ENCODE results near the gene IL22RA1.

IL22RA1 gene

DNA sequence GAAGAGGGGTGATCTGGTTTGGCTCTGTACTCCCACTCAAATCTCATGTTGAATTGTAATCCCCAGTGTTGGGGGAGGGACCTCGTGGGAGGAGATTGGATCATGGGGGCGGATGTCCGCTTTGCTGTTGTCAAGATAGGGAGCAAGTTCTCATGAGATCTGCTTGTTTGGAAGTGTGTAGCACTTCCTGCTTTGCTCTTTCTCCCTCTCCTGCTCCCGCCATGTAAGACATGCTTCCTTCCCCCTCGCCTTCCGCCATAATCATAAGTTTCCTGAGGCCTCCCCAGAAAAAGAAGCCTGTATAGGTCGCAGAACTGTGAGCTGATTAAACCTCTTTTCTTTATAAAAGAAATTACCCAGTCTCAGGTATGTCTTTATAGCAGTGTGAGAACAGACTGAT lies 58.9 kb downstream of the IL22RA1 start:
- Histone ChIP-seq H3K27ac (ENCODE audit: low read depth, low read length) (no peak overlapping the region), H3K79me1 (ENCODE audit: low read length) (no peaks in the 10 kb centered on the region), H3K23ac (ENCODE audit: low read length) (no peak overlapping the region), H4K8ac (ENCODE audit: low read depth, low read length) (no peak overlapping the region), H3K4ac (ENCODE audit: low read depth, low read length) (no peak overlapping the region), H2BK120ac (ENCODE audit: low read depth, low read length) (no peak overlapping the region), H3K18ac (ENCODE audit: low read length) (no peak overlapping the region), H2BK5ac (ENCODE audit: low read length) (no peak overlapping the region), H3K79me2 (ENCODE audit: control insufficient read depth, insufficient read depth, low read length) (no peaks in the 10 kb centered on the region), H3K9ac (ENCODE audit: low read length) (no peak overlapping the region), H3K4me2 (ENCODE audit: low read length) (no peak overlapping the region), H3K27me3 (ENCODE audit: insufficient read depth, low read length, poor library complexity) (no peaks in the 10 kb centered on the region), H2BK15ac (replicated peaks; ENCODE audit: low read depth) (no peak overlapping the region), H3K36me3 (ENCODE audit: control insufficient read depth, insufficient read depth, low read length) (no peaks in the 10 kb centered on the region), H4K5ac (ENCODE audit: low read length) (no peak overlapping the region), H3K56ac (ENCODE audit: low read length) (no peak overlapping the region), H3K4me1 (ENCODE audit: control insufficient read depth, low read depth, low read length) (no peaks in the 10 kb centered on the region), H2AK5ac (ENCODE audit: low read length) (no peak overlapping the region), H3K4me3 (ENCODE audit: low read length) (no peak overlapping the region)
- no CpG with 5 or more reads among the region's 7 CpGs for WGBS (ENCODE audit: extremely low coverage, insufficient coverage, low lambda C conversion rate)
- DNase-seq = no peak

DNA sequence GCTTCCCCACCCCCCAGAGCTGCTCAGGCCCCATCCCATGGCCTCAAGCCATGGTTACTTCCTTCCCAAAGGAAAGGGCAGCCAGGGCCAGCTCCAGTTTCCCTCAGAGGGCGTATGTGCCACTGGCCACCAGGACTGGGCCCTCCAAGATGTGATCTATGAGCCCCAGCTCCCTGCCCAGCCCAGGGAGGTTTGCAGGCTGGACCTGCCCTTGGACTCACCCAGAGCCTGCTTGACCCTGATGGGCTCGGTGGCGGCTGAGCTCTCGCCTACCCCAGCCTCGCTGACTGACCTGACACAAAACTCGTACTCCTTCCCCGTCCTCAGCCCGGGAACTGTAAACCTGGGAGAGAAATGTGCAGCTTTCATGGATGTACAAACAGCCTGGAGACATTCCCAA lies 60.6 kb downstream of the IL22RA1 start:
- Histone ChIP-seq H2BK5ac (ENCODE audit: low read length) (no peak overlapping the region), H4K5ac (ENCODE audit: low read length) (no peak overlapping the region), H4K8ac (ENCODE audit: low read depth, low read length) (no peak overlapping the region), H3K27ac (ENCODE audit: low read depth, low read length) (no peak overlapping the region), H3K36me3 (ENCODE audit: control insufficient read depth, insufficient read depth, low read length) (no peaks in the 10 kb centered on the region), H3K27me3 (ENCODE audit: insufficient read depth, low read length, poor library complexity) (no peaks in the 10 kb centered on the region), H3K4me3 (ENCODE audit: low read length) (no peak overlapping the region), H3K79me2 (ENCODE audit: control insufficient read depth, insufficient read depth, low read length) (no peaks in the 10 kb centered on the region), H2BK15ac (replicated peaks; ENCODE audit: low read depth) (no peak overlapping the region), H3K23ac (ENCODE audit: low read length) (no peak overlapping the region), H3K4me2 (ENCODE audit: low read length) (no peak overlapping the region), H2AK5ac (ENCODE audit: low read length) (no peak overlapping the region), H3K4me1 (ENCODE audit: control insufficient read depth, low read depth, low read length) (no peaks in the 10 kb centered on the region), H3K4ac (ENCODE audit: low read depth, low read length) (no peak overlapping the region), H3K79me1 (ENCODE audit: low read length) (no peaks in the 10 kb centered on the region), H3K18ac (ENCODE audit: low read length) (no peak overlapping the region), H3K56ac (ENCODE audit: low read length) (no peak overlapping the region), H2BK120ac (ENCODE audit: low read depth, low read length) (no peak overlapping the region), H3K9ac (ENCODE audit: low read length) (no peak overlapping the region)
- DNase-seq = no peak
- WGBS (ENCODE audit: extremely low coverage, insufficient coverage, low lambda C conversion rate) = no CpG with 5 or more reads among the region's 8 CpGs

DNA sequence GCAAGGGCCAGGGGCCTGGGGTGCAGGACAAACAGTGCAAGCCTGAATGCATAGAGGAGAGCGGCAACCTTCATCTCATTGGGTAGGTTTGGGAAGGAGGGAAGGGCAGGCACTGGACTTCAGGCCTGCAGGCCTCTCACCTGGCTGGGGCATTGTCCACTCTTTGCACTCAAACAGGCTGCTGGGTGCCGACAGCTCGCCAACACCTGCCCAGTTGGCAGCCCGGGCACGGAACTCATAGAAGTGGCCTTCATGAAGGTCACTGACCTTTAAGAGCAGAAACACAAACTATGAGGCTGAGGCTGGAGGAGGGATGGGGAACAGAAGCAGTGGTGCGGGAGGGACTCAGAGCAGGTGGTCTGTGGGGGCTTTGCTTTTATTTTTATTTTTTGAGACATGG lies 61.8 kb downstream of the IL22RA1 start:
- Histone ChIP-seq H3K9ac (ENCODE audit: low read length) (no peak overlapping the region), H3K4ac (ENCODE audit: low read depth, low read length) (no peak overlapping the region), H2BK15ac (replicated peaks; ENCODE audit: low read depth) (no peak overlapping the region), H3K79me1 (ENCODE audit: low read length) (no peaks in the 10 kb centered on the region), H3K4me2 (ENCODE audit: low read length) (no peak overlapping the region), H3K36me3 (ENCODE audit: control insufficient read depth, insufficient read depth, low read length) (no peaks in the 10 kb centered on the region), H3K18ac (ENCODE audit: low read length) (no peak overlapping the region), H3K4me3 (ENCODE audit: low read length) (no peak overlapping the region), H4K5ac (ENCODE audit: low read length) (no peak overlapping the region), H2BK120ac (ENCODE audit: low read depth, low read length) (no peak overlapping the region), H3K27me3 (ENCODE audit: insufficient read depth, low read length, poor library complexity) (no peaks in the 10 kb centered on the region), H3K56ac (ENCODE audit: low read length) (no peak overlapping the region), H2AK5ac (ENCODE audit: low read length) (no peak overlapping the region), H4K8ac (ENCODE audit: low read depth, low read length) (no peak overlapping the region), H2BK5ac (ENCODE audit: low read length) (no peak overlapping the region), H3K27ac (ENCODE audit: low read depth, low read length) (no peak overlapping the region), H3K4me1 (ENCODE audit: control insufficient read depth, low read depth, low read length) (no peaks in the 10 kb centered on the region), H3K79me2 (ENCODE audit: control insufficient read depth, insufficient read depth, low read length) (no peaks in the 10 kb centered on the region), H3K23ac (ENCODE audit: low read length) (no peak overlapping the region)
- no CpG with 5 or more reads among the region's 6 CpGs for WGBS (ENCODE audit: extremely low coverage, insufficient coverage, low lambda C conversion rate)
- DNase-seq = no peak

DNA sequence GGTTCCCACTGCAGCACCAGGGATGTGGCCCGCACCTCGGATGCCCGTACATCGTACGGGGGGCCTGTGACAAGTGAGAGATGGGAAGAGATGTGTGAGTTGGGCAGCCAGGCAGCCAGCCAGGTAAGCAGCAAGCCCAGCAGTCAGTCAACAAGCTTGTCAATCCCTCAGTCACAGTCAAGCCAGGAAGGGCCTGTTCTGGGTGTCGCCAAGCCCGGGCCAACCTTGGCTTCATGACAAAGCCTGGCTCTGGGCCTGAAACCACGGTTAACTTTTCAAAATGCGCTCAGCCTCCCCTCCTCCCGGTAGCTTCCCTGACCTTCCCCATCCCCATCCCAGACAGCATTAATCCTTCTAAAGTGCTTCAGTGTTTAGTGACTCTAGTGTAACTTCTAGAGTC lies 62.8 kb downstream of the IL22RA1 start:
- H3K4me3 ChIP-seq (ENCODE audit: low read length) = no peak overlapping the region
- no peak overlapping the region for H4K5ac ChIP-seq (ENCODE audit: low read length)
- H3K36me3 ChIP-seq (ENCODE audit: control insufficient read depth, insufficient read depth, low read length) = no peaks in the 10 kb centered on the region
- no peaks in the 10 kb centered on the region for H3K79me1 ChIP-seq (ENCODE audit: low read length)
- H2BK15ac ChIP-seq (replicated peaks; ENCODE audit: low read depth) = no peak overlapping the region
- H2AK5ac ChIP-seq (ENCODE audit: low read length) = no peak overlapping the region
- H3K27me3 ChIP-seq (ENCODE audit: insufficient read depth, low read length, poor library complexity) = no peaks in the 10 kb centered on the region
- no peak overlapping the region for H3K18ac ChIP-seq (ENCODE audit: low read length)
- no peak overlapping the region for H2BK5ac ChIP-seq (ENCODE audit: low read length)
- no peak overlapping the region for H2BK120ac ChIP-seq (ENCODE audit: low read depth, low read length)
- no peak overlapping the region for H3K23ac ChIP-seq (ENCODE audit: low read length)
- H3K4me2 ChIP-seq (ENCODE audit: low read length) = no peak overlapping the region
- no CpG with 5 or more reads among the region's 10 CpGs for WGBS (ENCODE audit: extremely low coverage, insufficient coverage, low lambda C conversion rate)
- no peaks in the 10 kb centered on the region for H3K79me2 ChIP-seq (ENCODE audit: control insufficient read depth, insufficient read depth, low read length)
- no peak for DNase-seq
- no peaks in the 10 kb centered on the region for H3K4me1 ChIP-seq (ENCODE audit: control insufficient read depth, low read depth, low read length)
- H3K9ac ChIP-seq (ENCODE audit: low read length) = no peak overlapping the region
- no peak overlapping the region for H3K27ac ChIP-seq (ENCODE audit: low read depth, low read length)
- H3K4ac ChIP-seq (ENCODE audit: low read depth, low read length) = no peak overlapping the region
- H3K56ac ChIP-seq (ENCODE audit: low read length) = no peak overlapping the region
- no peak overlapping the region for H4K8ac ChIP-seq (ENCODE audit: low read depth, low read length)

DNA sequence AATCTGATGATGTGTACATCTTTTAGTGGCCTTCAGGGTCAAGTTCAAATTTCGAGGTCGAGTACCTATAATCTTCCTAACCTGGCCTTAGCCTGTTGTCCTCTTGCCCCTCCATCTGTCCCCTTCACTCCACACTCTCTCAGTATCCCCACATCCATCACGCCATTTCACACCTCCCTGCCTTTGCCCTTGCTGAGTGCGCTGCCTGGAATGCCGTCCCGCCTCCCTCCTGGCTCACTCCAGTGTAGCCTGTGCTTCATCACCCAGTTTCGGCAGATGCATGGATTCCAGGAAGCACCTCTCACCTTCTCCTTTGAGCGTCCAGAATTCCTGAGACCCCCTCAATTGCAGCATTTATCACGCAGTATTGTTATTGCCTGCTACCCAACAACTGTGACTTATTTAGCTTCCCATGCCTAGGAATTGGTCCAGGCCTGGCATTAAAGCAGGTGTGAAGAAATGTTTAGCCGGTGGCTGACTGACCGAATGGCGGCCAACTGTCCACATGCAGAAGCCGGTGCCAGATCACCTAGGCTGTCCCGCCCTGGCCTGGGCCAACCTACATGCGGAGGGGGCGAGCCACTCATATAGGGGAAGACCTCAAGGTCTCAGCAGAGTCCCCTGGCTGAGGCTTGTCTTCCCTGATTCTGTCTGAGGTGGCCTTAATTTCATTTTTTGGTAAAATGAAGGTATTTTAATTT lies 65.5 kb downstream of the IL22RA1 start:
- Histone ChIP-seq H3K18ac (ENCODE audit: low read length) (no peak overlapping the region), H2BK120ac (ENCODE audit: low read depth, low read length) (no peak overlapping the region), H2AK5ac (ENCODE audit: low read length) (no peak overlapping the region), H3K27me3 (ENCODE audit: insufficient read depth, low read length, poor library complexity) (no peaks in the 10 kb centered on the region), H3K4ac (ENCODE audit: low read depth, low read length) (no peak overlapping the region), H3K9ac (ENCODE audit: low read length) (no peak overlapping the region), H3K23ac (ENCODE audit: low read length) (no peak overlapping the region), H4K5ac (ENCODE audit: low read length) (no peak overlapping the region), H4K8ac (ENCODE audit: low read depth, low read length) (no peak overlapping the region), H3K4me2 (ENCODE audit: low read length) (no peak overlapping the region), H3K4me1 (ENCODE audit: control insufficient read depth, low read depth, low read length) (no peaks in the 10 kb centered on the region), H3K36me3 (ENCODE audit: control insufficient read depth, insufficient read depth, low read length) (no peaks in the 10 kb centered on the region), H3K56ac (ENCODE audit: low read length) (peak overlapping the region; percentile 0), H3K79me1 (ENCODE audit: low read length) (no peaks in the 10 kb centered on the region), H3K27ac (ENCODE audit: low read depth, low read length) (no peak overlapping the region), H2BK5ac (ENCODE audit: low read length) (no peak overlapping the region), H2BK15ac (replicated peaks; ENCODE audit: low read depth) (no peak overlapping the region), H3K79me2 (ENCODE audit: control insufficient read depth, insufficient read depth, low read length) (no peaks in the 10 kb centered on the region), H3K4me3 (ENCODE audit: low read length) (no peak overlapping the region)
- DNase-seq = peak; percentile 24
- no CpG with 5 or more reads among the region's 16 CpGs for WGBS (ENCODE audit: extremely low coverage, insufficient coverage, low lambda C conversion rate)

DNA sequence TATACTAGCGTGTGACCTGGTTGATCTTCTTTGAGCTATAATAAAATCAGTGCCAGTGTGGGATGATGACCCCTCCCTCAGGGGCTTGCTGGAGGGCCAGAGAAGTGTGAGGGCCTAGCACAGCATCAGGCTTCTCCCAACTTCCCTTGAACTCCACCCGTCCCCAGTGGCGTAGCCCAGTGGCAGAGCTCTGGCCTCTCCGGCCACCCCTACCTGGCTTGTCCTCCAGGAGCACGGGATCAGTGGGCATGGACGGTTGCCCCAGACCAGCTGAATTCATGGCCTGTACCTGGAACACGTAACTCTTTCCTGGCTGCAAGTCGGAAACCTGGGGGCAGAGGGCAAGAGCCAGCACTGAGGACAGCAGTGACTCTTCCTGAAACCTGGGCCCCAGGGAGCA lies 67.0 kb downstream of the IL22RA1 start:
- Histone ChIP-seq H2AK5ac (ENCODE audit: low read length) (no peak overlapping the region), H2BK5ac (ENCODE audit: low read length) (no peak overlapping the region), H3K27ac (ENCODE audit: low read depth, low read length) (no peak overlapping the region), H3K79me2 (ENCODE audit: control insufficient read depth, insufficient read depth, low read length) (no peaks in the 10 kb centered on the region), H3K4me1 (ENCODE audit: control insufficient read depth, low read depth, low read length) (no peaks in the 10 kb centered on the region), H2BK120ac (ENCODE audit: low read depth, low read length) (no peak overlapping the region), H3K23ac (ENCODE audit: low read length) (no peak overlapping the region), H3K27me3 (ENCODE audit: insufficient read depth, low read length, poor library complexity) (no peaks in the 10 kb centered on the region), H4K5ac (ENCODE audit: low read length) (no peak overlapping the region), H2BK15ac (replicated peaks; ENCODE audit: low read depth) (no peak overlapping the region), H3K4me3 (ENCODE audit: low read length) (no peak overlapping the region), H3K56ac (ENCODE audit: low read length) (no peak overlapping the region), H3K4me2 (ENCODE audit: low read length) (no peak overlapping the region), H3K36me3 (ENCODE audit: control insufficient read depth, insufficient read depth, low read length) (no peaks in the 10 kb centered on the region), H3K18ac (ENCODE audit: low read length) (no peak overlapping the region), H3K9ac (ENCODE audit: low read length) (no peak overlapping the region), H3K79me1 (ENCODE audit: low read length) (no peaks in the 10 kb centered on the region), H4K8ac (ENCODE audit: low read depth, low read length) (no peak overlapping the region), H3K4ac (ENCODE audit: low read depth, low read length) (no peak overlapping the region)
- DNase-seq = no peak
- no CpG with 5 or more reads among the region's 8 CpGs for WGBS (ENCODE audit: extremely low coverage, insufficient coverage, low lambda C conversion rate)
